Amygdala (tissue), 56 donors: Measurements from ENCODE around the gene THAP7.

Experiments used
- DNase-seq, 56 donors: peaks; one replicate each; lab custom pipeline; 2025; lab: John Stamatoyannopoulos, UW

THAP7 gene

GRCh38 chr22:20967697-20968211 is 34.2 kb downstream of the THAP7 start:
- peak in 2 of 56 donors; percentile 22 to 37 for DNase-seq

- peak in 28 of 56 donors; percentile 17 to 80 (median 56) for DNase-seq
Measured at GRCh38 chr22:20966883-20967696, 34.8 kb downstream of the THAP7 start, which contains the start of gene AIFM3. Gene AIFM3, plus strand, starts transcription at chr22:20967255. Its CDS starts 690 bp downstream, at chr22:20967945.

GRCh38 chr22:20965888-20966855 is 35.7 kb downstream of the THAP7 start:
- no peak for DNase-seq

- DNase-seq: no peak
Measured at GRCh38 chr22:20965104-20965887, 36.6 kb downstream of the THAP7 start.

- DNase-seq: no peak
Measured at GRCh38 chr22:20964799-20965103, 37.2 kb downstream of the THAP7 start.

- no peak for DNase-seq
Measured at GRCh38 chr22:20964090-20964798, 37.7 kb downstream of the THAP7 start.

GRCh38 chr22:20963201-20964052 is 38.5 kb downstream of the THAP7 start:
- DNase-seq: no peak

GRCh38 chr22:20962491-20962945 is 39.4 kb downstream of the THAP7 start:
- no peak for DNase-seq

GRCh38 chr22:20960609-20961008 is 41.3 kb downstream of the THAP7 start:
- no peak for DNase-seq

- no peak for DNase-seq
Measured at GRCh38 chr22:20959578-20960461, 42.1 kb downstream of the THAP7 start.

- DNase-seq: no peak
Measured at GRCh38 chr22:20957683-20958431, 44.1 kb downstream of the THAP7 start.

- peak in 3 of 56 donors; percentile 24 to 40 (median 31) for DNase-seq
Measured at GRCh38 chr22:20957102-20957682, 44.7 kb downstream of the THAP7 start.

GRCh38 chr22:20956258-20957101 is 45.4 kb downstream of the THAP7 start:
- DNase-seq: peak in 1 of 56 donors; percentile 10

- DNase-seq: no peak
Measured at GRCh38 chr22:20955548-20955947, 46.4 kb downstream of the THAP7 start.
